ENCODE data around the gene PROSER3.

GRCh38 chr19:35744430-35745327, 13.3 kb upstream of the PROSER3 start:
- TF ChIP-seq CTCF (IDR thresholded peaks at IDR 0.05) = peak in 5 of 6 experiments; percentile 10 to 35 (median 31)
- TF ChIP-seq POLR2A (IDR thresholded peaks at IDR 0.05) = peak in 1 of 4 donors; percentile 13
